OCI-LY7 (cell line): ENCODE results near the gene KCNIP1.

Experiments used
- CTCF ChIP-seq: fragments of 200-600 bp; sonication (generic); conservative IDR thresholded peaks from 2 replicates; pipeline ENCODE4 v1.5.1; 2014; ENCODE audit warnings: mild to moderate bottlenecking, antibody characterized with exemption, low read length, moderate library complexity, mixed read lengths
- EZH2phosphoT487 ChIP-seq: fragments of 200-600 bp; sonication (generic); IDR thresholded peaks from 2 replicates; pipeline ENCODE4 v1.6.1; 2018; ENCODE audit warnings: low read depth, borderline replicate concordance, mild to moderate bottlenecking, mixed run types, antibody characterized with exemption, low read length, moderate library complexity, mixed read lengths

GRCh38 chr5:170700503-170700902 is 196.7 kb downstream of the KCNIP1 start:
- TF ChIP-seq CTCF (no peak), EZH2phosphoT487 (no peak)
